CD4-positive, alpha-beta T cell treated with Interleukin-6 at 100 ng/mL for 8 hours (primary cell): Measurements from ENCODE around the gene B3GNT3.

Experiments
- DNase-seq: peaks from one replicate; pipeline ENCODE4 v3.0.0-alpha.2; 2020; ENCODE audit warnings: mixed read lengths, low spot score

The B3GNT3 gene

GRCh38 chr19:17794731-17795494 is at the start of gene B3GNT3:
TSS of gene B3GNT3 (plus strand) at chr19:17795138. CDS start at chr19:17807808, 12,670 bp downstream.
- peak; percentile 36 for DNase-seq

DNA sequence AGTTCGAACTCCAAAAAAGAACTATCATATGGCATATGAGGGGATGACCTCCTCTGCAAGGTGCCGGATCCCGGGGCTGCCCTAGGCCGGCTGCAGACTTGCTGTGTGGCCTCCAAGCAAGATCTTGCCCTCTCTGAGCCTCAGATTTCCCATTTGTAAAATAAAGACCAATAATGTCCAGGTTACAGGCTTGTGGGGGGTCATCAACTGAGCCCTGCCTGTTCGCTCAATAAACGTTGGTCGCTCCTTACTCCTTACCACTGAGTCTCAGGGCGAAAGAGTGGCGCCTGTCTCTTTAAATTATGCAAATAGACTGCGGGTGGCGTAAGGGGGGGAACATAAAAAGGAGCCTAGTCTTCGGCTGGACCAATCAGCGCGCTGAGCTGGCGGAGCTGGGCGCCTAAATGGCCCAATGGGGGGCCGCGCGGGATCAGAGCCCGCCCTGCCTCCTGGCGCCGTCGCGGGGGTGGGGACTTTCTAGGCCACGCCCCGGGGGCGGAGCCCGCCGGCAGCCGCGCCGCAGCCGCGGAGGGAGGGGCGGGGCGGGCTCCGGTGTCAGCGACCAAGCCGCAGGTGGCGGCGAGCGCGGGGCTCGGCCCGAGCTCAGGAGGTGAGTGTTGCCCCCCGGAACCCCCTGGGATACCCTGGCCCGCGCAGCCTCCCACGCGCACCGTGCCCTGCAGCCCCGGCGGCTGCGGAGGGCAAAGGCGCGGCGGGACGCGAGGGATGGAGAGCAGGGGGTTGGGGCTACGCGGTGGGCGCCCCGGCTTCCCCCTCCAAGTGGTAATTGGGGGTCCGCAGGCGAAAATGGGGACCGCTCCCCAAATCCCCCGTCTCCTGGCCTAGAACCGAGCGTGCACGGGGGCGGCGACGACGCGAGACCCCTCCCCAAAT is 47.5 kb upstream of the B3GNT3 start:
- peak; percentile 95 for DNase-seq

DNA sequence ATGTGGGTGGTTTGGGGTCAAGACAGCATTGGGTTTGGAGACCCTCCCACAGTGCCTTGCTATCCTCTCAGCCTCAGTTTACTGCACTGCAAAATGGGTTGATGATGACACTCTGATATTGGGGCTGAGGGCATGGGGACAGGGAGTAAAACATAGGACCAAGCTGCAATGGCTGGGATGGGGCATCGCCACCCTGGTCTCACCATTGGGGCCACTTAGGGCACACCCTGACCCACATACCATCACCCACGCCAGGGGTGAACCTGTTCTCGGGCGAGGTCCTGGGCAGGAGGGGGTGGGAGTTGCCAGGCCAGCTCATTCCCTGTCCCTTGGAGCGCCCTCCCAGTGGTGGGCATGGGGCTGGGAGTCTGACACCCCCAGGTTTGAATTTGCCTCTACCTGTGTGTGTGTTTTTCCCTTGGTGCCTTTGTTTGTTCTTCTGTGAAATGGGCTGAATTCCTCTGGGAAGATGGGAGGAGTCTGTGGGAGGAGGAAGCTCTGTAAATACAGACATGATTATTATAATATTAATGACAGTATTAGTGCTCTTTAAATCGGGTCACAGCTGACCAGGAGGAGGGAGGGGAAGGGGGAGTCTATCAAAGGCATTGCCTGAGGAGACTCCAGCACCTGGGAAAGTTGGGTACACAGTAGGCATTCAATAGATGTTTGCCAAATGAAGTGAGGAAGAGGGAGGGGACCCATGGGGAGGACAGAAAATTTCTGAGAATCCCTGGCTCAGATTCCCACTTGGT is 45.9 kb upstream of the B3GNT3 start:
- no peak for DNase-seq

- peak; percentile 33 for DNase-seq
Measured at GRCh38 chr19:17749912-17750317, 45.0 kb upstream of the B3GNT3 start.

DNA sequence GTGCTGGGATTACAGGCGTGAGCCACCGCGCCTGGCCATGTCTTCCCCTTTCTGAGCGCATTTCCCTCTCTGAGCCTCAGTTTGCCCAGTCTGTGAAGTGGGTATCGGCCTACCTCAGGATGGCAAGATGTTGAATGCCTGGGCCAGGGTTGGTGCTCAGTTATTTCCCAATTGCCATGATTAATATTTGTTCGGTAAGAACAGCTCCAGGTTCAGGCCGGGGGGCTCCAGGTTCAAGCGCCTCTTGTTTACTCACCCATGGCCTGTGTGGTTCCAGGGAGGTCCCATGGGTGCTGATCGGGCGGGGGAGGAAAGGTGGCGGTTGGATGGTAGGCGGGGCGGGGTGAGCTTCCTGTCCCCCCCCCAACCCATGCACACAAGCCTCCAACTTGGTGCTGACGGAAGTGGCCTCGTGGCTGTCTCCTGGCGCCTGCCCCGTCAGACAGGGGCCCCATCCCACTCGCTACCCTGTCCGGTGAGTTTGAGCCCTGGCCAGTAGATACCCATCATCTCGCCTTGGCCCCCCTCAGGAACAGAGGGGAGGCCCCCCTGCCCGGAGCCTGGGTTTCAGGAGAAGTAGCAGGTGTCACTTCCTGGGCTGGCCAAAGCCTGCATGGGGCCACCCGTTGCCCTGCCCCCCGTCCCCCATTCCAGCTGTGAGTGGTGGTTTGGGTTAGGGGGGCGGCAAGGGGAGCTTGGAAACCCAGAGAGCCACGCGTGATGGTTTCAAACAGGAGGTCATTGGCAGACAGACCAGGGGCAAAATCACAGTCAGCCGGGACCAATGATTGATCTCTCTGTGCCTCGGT is 43.6 kb upstream of the B3GNT3 start, which contains the start of gene FCHO1:
Gene FCHO1 (plus strand): TSS at position 375 of the 809 bp plus-strand sequence. CDS start 3,688 bp downstream, outside the sequence.
- peak; percentile 89 for DNase-seq

GRCh38 chr19:17751912-17752273 is 43.0 kb upstream of the B3GNT3 start:
- no peak for DNase-seq

DNA sequence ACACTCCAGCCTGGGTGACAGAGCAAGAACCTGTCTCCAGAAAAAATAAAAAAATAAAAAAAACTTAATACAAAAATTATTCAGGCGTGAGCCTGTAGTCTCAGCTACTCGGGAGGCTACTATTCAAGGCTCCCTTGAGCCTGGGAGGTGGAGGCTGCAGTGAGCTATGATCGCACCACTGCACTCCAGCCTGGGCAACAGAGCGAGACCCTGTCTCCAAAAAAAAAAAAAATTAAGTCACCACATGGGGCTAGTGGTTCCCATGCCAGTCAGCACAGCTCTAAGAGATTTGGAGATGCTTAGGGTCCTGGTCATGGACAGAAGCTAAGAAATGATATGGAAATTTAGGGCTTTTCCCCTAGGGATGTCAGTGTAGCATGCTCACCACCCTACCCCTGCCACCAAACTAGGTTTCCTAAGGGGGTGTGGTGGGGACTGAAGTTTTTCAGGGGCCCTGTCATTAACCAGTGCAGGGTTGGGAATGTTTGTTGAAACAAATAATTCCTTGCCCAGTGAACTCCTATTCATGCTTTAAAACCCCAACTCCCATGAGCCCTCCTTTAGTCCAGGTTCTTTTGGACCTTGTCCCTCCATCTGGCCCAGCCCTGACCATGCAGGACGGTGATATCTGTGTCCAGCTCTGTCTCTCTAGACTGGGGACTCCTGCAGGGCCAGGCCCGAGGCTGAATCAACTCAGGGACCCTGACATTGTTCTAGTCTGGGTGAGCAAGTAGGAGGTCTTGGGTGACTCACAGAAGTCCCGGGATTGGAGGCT is 41.9 kb upstream of the B3GNT3 start:
- no peak for DNase-seq

- no peak for DNase-seq
Measured at GRCh38 chr19:17753976-17754375, 41.0 kb upstream of the B3GNT3 start.

DNA sequence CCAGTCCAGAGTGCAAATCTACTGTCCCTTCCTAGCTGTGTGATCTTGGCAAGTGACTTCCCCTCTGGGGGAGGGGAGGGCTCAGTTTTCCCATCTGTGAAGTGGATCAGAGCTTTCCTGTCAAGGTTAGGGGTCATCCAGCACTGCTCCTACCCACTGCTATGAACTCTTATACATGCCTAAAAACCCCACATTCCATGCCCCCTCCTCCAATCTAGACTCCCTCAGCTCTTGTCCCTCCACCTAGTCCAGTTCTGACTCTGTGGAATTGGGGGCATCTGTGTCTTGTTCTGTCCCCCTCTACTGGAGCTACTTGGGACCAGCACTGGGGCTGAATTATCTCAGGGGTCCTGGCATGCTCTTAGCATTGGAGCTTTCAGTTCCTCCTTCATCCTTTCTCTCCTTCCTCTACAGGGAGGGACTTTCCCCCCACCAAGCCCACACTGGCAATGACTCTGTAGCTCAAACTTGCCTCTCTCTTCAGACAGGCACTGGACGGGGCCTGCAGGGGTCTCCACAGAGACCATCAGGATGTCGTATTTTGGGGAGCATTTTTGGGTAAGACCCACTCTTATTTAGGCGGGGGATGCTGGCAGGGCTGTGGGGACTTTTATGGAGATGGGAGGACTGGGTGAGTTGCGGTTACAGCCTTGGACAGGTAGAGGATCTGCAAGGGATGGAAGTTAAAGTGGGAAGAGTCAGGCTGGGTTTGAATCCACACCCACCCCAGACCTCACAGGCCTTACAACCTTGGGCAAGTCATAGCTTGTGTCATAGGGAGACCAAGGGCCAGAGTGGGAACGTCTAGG is 40.1 kb upstream of the B3GNT3 start:
- DNase-seq, result no peak

GRCh38 chr19:17755443-17755890 is 39.5 kb upstream of the B3GNT3 start:
- no peak for DNase-seq

- peak; percentile 28 for DNase-seq
Measured at GRCh38 chr19:17755977-17756670, 38.8 kb upstream of the B3GNT3 start.

DNA sequence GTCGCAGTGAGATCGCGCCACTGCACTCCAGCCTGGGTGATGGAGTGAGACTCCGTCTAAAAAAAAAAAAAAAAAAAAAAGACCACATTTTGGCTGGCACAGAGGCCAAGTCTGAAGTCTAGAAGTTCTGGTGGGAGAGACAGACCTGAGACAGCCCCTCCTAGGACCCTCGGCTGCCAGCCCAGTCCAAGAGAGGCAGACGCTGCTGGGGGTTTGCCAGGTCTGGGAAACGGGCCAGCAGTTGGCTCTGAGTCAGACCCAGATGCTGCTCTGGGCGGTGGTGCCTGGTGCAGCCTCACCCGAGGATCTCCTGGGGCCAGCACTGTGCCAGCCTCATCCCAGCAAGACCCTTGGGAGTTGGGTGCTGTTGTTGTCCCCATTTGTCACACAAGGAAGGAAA is 37.8 kb upstream of the B3GNT3 start:
- DNase-seq, result no peak

DNA sequence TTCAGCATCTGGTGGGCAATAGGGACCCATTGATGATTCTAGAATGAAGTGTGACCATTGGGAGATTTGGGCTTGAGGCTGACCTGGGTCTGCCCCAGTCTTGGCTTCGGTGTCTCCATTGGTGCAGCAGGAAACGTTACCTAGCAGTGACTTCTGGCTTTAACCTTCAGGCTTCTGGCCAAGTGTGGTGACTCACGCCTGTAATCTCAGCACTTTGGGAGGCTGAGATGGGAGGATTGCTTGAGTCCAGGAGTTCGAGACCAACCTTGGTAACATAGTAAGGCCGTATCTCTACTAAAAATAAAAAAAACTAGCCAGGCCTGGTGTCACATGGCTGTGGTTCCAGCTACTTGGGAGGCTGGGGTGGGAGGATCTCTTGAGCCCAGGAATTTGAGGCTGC is 36.4 kb upstream of the B3GNT3 start:
- DNase-seq, result no peak

DNA sequence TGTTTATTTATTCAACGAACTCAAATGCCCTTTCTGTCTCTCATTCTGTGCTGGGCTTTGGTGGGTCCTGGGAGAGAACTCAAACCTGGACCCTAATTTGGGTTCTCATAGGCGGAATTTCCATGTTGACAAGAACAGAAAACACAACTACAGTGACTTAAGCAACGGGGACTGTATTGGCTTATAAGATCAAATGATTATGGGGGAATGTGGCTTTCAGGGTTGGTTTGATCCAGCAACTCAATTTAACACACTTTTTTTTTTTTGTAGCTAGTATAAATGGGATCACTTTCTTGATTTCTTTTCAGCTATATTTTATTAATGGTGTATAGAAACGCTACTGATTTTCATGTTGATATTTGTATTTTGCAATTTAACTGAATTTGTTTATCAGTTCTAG is 33.8 kb upstream of the B3GNT3 start:
- DNase-seq, result no peak

DNA sequence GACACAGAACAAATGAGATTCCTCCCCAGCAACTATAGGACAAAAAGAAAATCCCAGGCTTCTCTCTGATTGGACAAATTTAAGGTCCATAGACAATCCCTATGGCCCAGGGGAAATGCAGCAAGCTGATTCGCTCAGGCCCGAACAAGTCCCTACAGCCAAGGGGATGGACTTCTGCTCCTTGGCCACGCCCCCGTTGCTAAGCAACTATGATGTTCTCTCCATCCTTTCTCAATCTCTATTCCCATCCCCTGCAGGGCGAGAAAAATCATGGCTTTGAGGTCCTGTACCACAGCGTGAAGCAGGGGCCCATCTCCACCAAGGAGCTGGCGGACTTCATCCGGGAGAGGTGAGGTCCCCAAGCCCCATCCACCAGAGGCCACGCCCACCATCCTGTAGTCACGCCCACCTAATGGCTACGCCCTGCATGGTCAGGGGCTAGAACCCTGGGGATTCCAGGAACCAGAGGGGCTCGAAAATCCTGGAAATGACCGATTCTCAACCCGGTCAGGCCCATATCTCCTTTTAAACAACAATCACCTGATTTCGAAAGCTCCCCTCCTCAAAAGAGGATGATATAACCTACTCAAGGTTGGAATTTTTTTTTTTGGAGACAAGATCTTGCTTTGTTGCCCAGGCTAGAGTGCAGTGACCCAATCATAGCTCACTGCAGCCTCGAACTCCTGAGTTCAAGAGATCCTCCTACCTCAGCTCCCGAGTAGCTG is 32.3 kb upstream of the B3GNT3 start:
- DNase-seq, result no peak

DNA sequence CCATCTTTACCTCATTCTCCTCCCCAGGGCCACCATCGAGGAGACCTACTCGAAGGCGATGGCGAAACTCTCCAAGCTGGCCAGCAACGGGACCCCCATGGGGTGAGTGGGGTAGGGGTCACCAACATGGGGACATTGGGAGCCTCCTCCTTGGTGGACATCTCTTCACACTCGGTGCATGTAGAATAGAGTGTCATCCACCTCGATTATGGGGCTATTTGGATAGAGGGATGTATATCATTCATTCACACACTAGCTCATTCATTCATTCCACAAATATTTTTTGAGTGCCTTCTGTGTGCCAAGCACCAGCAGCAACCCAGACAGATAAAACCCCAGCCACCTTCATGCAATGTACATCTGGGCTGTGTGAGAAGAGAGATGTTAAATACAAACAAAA is 30.6 kb upstream of the B3GNT3 start:
- DNase-seq, result no peak

GRCh38 chr19:17765069-17765618 is 29.8 kb upstream of the B3GNT3 start:
- DNase-seq, result no peak

DNA sequence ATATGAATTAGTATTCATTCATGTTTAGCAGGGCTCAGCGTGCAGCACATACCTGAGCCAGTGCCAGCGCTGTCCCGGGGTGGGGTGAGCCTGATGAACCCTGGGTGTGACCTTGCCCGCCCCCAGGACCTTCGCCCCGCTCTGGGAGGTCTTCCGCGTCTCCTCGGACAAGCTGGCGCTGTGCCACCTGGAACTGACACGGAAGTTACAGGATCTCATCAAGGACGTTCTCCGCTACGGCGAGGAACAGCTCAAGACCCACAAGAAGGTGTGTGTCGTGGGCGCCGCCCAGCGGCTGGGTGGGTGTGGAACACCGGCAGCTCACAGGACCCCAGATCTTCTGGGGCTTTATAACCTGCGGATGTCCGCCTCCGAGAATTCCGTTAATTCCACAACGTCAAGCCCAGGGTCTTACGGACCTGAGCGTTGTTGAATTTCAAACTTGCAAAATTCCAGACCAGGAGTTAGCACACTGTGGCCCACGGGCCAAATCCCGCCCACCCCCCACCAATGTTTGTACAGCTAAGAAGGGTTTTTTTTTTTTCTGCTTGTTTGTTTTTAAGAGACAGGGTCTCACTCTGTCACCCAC is 28.3 kb upstream of the B3GNT3 start:
- no peak for DNase-seq
